HepG2 (cell line): Measurements from ENCODE around the gene FMR1. TPM values are rescaled to one million over a fixed set of nuclear protein-coding genes. Genes with fewer than 3 reads are reported as not detected.

Experiments used
- ATAC-seq: fragments of 200-7000 bp; cut with Tn5 transposase; 3 replicates; pipeline ENCODE4 v1.9.1; 2020; ENCODE audit warnings: mild to moderate bottlenecking, moderate library complexity
- BruUV-seq: library from RNA; stranded (reverse); fragments of 400-500 nt; replicated peaks from 2 replicates; lab custom pipeline; 2021; lab: Mats Ljungman, UMichigan
- CTCF ChIA-PET: fragments of 300-600 bp; formaldehyde crosslinking; extraction: SDS; loops from one replicate; lab custom pipeline; 2021; ENCODE audit warnings: low total read pairs, inconsistent platforms, low intra/inter-chr PET ratio; lab: Yijun Ruan, JAX
- POLR2A ChIA-PET: fragments of 350-600 bp; sonication (Branson Sonifier 250); formaldehyde crosslinking; loops from one replicate; lab custom pipeline; 2020; ENCODE audit warnings: antibody characterized with exemption, inconsistent platforms; lab: Yijun Ruan, JAX
- DNase-seq: peaks from one replicate; pipeline ENCODE4 v3.0.0-alpha.2; 2015; ENCODE audit warnings: low spot score
- FAIRE-seq: peaks from 3 replicates; lab custom pipeline; 2011; peaks lifted over from hg19 to GRCh38; lab: Jason Lieb, UNC
- H2AFZ ChIP-seq: one replicate; pipeline ENCODE4 v1.6.1; 2011; ENCODE audit warnings: low read length, inconsistent platforms
- H3K27ac ChIP-seq: fragments of 300-600 bp; 3 replicates; pipeline ENCODE4 v1.8.0; 2011; ENCODE audit warnings: mixed run types, mild to moderate bottlenecking, mixed read lengths, low read length, inconsistent platforms; ENCODE audit not compliant: insufficient read depth; ENCODE audit errors: extremely low read length
- H3K27me3 ChIP-seq, 2 experiments: fragments of 200-600 bp in 1 of 2; 2 replicates in 1 of 2; 3 replicates in 1 of 2; pipeline versions ENCODE4 v1.6.0 to v1.8.0; 2011; ENCODE audit warnings: low read length in 2 of 2, mild to moderate bottlenecking in 2 of 2, moderate library complexity in 2 of 2, inconsistent platforms in 1 of 2; ENCODE audit not compliant: insufficient read depth in 2 of 2, control insufficient read depth in 1 of 2
- H3K36me3 ChIP-seq, 2 experiments: fragments of 200-600 bp in 1 of 2; replicated peaks in 1 of 2; 2 replicates in 1 of 2; 3 replicates in 1 of 2; pipeline versions ENCODE4 v1.5.1 to v1.8.0; 2011; ENCODE audit warnings: low read length in 2 of 2, inconsistent platforms in 1 of 2; ENCODE audit not compliant: insufficient read depth in 2 of 2, control insufficient read depth in 1 of 2
- H3K4me1 ChIP-seq: 2 replicates; pipeline ENCODE4 v1.5.1; 2012; ENCODE audit warnings: low read length, inconsistent platforms; ENCODE audit not compliant: insufficient read depth
- H3K4me2 ChIP-seq: 2 replicates; pipeline ENCODE4 v1.6.0; 2011; ENCODE audit warnings: low read depth, low read length, inconsistent platforms
- H3K4me3 ChIP-seq, 3 experiments: fragments of 200-600 bp in 1 of 3; sonication (generic), shearing (Covaris generic) in 1 of 3; replicated peaks in 1 of 3; 2 replicates each; pipeline ENCODE4 v1.5.1; 2011 to 2016; ENCODE audit warnings: low read length in 3 of 3, inconsistent platforms in 2 of 3, low read depth in 2 of 3, mild to moderate bottlenecking in 2 of 3, control low read depth in 1 of 3, mixed read lengths in 1 of 3; ENCODE audit not compliant: insufficient read depth in 1 of 3
- H3K79me2 ChIP-seq: one replicate; pipeline ENCODE4 v1.6.1; 2011; ENCODE audit warnings: low read length, inconsistent platforms; ENCODE audit not compliant: insufficient read depth
- H3K9ac ChIP-seq: 2 replicates; pipeline ENCODE4 v1.6.0; 2011; ENCODE audit warnings: mild to moderate bottlenecking, low read depth, low read length, inconsistent platforms; ENCODE audit not compliant: insufficient read depth
- H3K9me3 ChIP-seq: 2 replicates; pipeline ENCODE4 v1.5.1; 2012; ENCODE audit warnings: mild to moderate bottlenecking, low read length
- H4K20me1 ChIP-seq: 2 replicates; pipeline ENCODE4 v1.6.0; 2011; ENCODE audit warnings: inconsistent platforms, mild to moderate bottlenecking, low read length, moderate library complexity; ENCODE audit not compliant: insufficient read depth
- BCL6 ChIP-seq: IDR thresholded peaks from 2 replicates; pipeline ENCODE4 v1.6.1; 2016; ENCODE audit warnings: missing genetic modification reagents, missing compliant biosample characterization
- IRX3 ChIP-seq: sonication (generic); formaldehyde crosslinking; IDR thresholded peaks from 2 replicates; pipeline ENCODE4 v1.8.1; 2023; ENCODE audit warnings: mild to moderate bottlenecking, low read depth, missing genetic modification reagents, borderline replicate concordance
- PAX8 ChIP-seq: sonication (generic); formaldehyde crosslinking; IDR thresholded peaks from 2 replicates; pipeline ENCODE4 v1.8.0; 2022; ENCODE audit warnings: mild to moderate bottlenecking, missing genetic modification reagents, borderline replicate concordance
- SAFB2 ChIP-seq: sonication (generic); formaldehyde crosslinking; IDR thresholded peaks from 2 replicates; pipeline ENCODE4 v1.5.1; 2020; ENCODE audit warnings: missing genetic modification reagents, low read depth, mild to moderate bottlenecking, borderline replicate concordance
- SMAD3 ChIP-seq: sonication (generic); formaldehyde crosslinking; IDR thresholded peaks from 2 replicates; pipeline ENCODE4 v1.4.0; 2020; ENCODE audit warnings: missing genetic modification reagents
- TARDBP ChIP-seq: sonication (generic); formaldehyde crosslinking; IDR thresholded peaks from 2 replicates; pipeline ENCODE4 v1.8.0; 2022; ENCODE audit warnings: mild to moderate bottlenecking, missing genetic modification reagents
- THYN1 ChIP-seq: sonication (generic); formaldehyde crosslinking; IDR thresholded peaks from 2 replicates; pipeline ENCODE4 v1.8.1; 2023; ENCODE audit warnings: low read depth, mild to moderate bottlenecking, moderate library complexity, missing genetic modification reagents, borderline replicate concordance
- ZNF180 ChIP-seq: sonication (generic); formaldehyde crosslinking; IDR thresholded peaks from 2 replicates; pipeline ENCODE4 v1.4.0; 2020; ENCODE audit warnings: low read depth, missing genetic modification reagents, borderline replicate concordance
- ZNF546 ChIP-seq: sonication (generic); formaldehyde crosslinking; conservative IDR thresholded peaks from 2 replicates; pipeline ENCODE4 v1.8.1; 2023; ENCODE audit warnings: mild to moderate bottlenecking, missing genetic modification reagents
- ZNF749 ChIP-seq: sonication (generic); formaldehyde crosslinking; IDR thresholded peaks from 2 replicates; pipeline ENCODE4 v1.8.0; 2022; ENCODE audit warnings: mild to moderate bottlenecking, missing genetic modification reagents, moderate library complexity, borderline replicate concordance
- WGBS: methylation state at CpG from one replicate; pipeline ENCODE4 v1.1.6; 2017; ENCODE audit warnings: low lambda C conversion rate; 5-methylcytosine and 5-hydroxymethylcytosine counted together
- in situ Hi-C: cut with HindIII; loops from 2 replicates; pipeline ENCODE4 v1.10.0; 2017; ENCODE audit warnings: low pct_unique_long_range_greater_than_20kb; ENCODE audit not compliant: extremely low pct_ligation_motif_present
- intact Hi-C: fragments of 100-400 bp; cut with micrococcal nuclease; formaldehyde crosslinking; loops from one replicate; pipeline ENCODE4 v1.10.0; 2022; ENCODE audit not compliant: unreplicated experiment
- polyA plus RNA-seq, 8 experiments: library from polyadenylated mRNA; depleted of rRNA in 3 of 8; stranded (reverse) in 7 of 8; unstranded in 1 of 8; fragments of >200 nt; fragmentation: Illumina TruSeq in 4 of 8; extraction: Trizol in 4 of 8; gene quantifications; 2 replicates each; pipeline versions ENCODE4 v1.2.1 to v1.2.3, GENCODE V29; 2011 to 2016; ENCODE audit warnings: low read depth in 4 of 8, missing spikeins in 1 of 8, mixed read lengths in 1 of 8; ENCODE audit not compliant: insufficient read depth in 1 of 8
- total RNA-seq, 5 experiments: library from RNA; depleted of rRNA; stranded (reverse); fragments of >200 nt; fragmentation: Illumina TruSeq; extraction: Trizol; gene quantifications; 2 replicates each; pipeline ENCODE4 v1.2.3, GENCODE V29; 2016; ENCODE audit warnings: low read depth in 1 of 5
- TF ChIP-seq, protein P1 (sequence below): sonication (generic); formaldehyde crosslinking; IDR thresholded peaks from 2 replicates; pipeline ENCODE4 v1.5.1; 2020; ENCODE audit warnings: missing genetic modification reagents, mild to moderate bottlenecking, borderline replicate concordance
- TF ChIP-seq, protein P2 (sequence below): sonication (generic); formaldehyde crosslinking; IDR thresholded peaks from 2 replicates; pipeline ENCODE4 v1.8.1; 2022; ENCODE audit warnings: mild to moderate bottlenecking, missing genetic modification reagents
- TF ChIP-seq, protein P3 (sequence below): sonication (generic); formaldehyde crosslinking; IDR thresholded peaks from 2 replicates; pipeline ENCODE4 v1.8.1; 2023; ENCODE audit warnings: mild to moderate bottlenecking, missing genetic modification reagents

The FMR1 gene
- total and polyA plus RNA-seq, 2 of the 13 experiments (the other 11 are each of a cell fraction or from before 2014, with no cell fraction given): 27.8 to 49.6 TPM

DNA sequence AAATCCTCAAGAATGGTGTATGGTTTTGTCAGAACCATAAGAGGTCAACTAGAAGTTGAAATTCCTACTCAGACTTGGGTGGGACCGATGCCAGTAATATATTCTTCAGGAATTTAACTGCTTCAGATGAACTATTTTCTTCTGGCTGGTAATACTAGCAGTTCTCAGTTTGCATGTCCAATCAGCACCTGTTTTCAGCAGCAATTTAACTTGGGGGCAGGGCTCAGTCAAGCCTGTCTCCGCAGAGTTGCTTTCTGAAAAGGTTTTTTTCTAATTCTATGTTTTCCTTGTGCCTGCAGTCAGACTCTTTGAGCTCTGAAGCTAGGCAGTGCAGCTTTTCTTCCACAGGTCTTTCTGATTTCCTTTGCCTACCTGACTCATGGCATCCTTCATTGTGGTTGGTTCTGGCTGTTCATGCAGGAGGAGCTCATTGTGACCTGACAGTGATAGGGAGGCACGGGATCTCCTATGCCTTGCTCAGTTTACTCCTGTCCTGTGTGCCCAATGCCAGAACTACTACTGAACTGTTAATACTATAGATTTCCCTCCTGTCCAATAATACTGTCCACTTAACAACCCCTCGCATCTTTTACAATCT is 17.3 kb upstream of the FMR1 start (continued):
- TF ChIP-seq, protein P1, sequence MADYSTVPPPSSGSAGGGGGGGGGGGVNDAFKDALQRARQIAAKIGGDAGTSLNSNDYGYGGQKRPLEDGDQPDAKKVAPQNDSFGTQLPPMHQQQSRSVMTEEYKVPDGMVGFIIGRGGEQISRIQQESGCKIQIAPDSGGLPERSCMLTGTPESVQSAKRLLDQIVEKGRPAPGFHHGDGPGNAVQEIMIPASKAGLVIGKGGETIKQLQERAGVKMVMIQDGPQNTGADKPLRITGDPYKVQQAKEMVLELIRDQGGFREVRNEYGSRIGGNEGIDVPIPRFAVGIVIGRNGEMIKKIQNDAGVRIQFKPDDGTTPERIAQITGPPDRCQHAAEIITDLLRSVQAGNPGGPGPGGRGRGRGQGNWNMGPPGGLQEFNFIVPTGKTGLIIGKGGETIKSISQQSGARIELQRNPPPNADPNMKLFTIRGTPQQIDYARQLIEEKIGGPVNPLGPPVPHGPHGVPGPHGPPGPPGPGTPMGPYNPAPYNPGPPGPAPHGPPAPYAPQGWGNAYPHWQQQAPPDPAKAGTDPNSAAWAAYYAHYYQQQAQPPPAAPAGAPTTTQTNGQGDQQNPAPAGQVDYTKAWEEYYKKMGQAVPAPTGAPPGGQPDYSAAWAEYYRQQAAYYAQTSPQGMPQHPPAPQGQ (CRISPR knock-in tag): no peak
- TF ChIP-seq, protein P2, sequence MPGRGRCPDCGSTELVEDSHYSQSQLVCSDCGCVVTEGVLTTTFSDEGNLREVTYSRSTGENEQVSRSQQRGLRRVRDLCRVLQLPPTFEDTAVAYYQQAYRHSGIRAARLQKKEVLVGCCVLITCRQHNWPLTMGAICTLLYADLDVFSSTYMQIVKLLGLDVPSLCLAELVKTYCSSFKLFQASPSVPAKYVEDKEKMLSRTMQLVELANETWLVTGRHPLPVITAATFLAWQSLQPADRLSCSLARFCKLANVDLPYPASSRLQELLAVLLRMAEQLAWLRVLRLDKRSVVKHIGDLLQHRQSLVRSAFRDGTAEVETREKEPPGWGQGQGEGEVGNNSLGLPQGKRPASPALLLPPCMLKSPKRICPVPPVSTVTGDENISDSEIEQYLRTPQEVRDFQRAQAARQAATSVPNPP: no peak
- no peak for TF ChIP-seq ZNF749 (CRISPR knock-in tag)

DNA sequence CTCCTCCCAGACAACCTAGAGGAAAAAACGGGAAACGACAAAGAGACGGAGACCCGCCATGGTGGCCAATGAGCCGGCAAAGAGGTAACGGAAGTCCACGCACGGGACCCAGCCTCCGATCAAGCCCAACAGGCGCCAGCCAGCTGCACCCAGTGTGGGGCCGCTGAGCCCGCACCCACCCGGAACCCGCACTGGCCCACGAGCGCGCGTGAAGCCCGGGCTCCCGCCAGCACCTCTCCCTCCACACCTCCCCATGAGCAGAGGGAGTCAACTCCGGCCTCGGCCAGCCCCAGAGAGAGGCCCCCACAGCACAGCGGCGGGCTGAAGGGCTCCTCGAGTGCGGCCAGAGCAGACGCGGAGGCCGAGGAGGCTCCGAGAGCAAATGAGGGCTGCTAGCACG is 14.6 kb upstream of the FMR1 start:
- TF ChIP-seq PAX8 (CRISPR knock-in tag): no peak
- no peak for TF ChIP-seq SMAD3 (CRISPR knock-in tag)
- TF ChIP-seq TARDBP (CRISPR knock-in tag): no peak
- TF ChIP-seq BCL6 (CRISPR knock-in tag): no peak
- TF ChIP-seq ZNF180 (CRISPR knock-in tag): no peak
- no peak for TF ChIP-seq ZNF546
- TF ChIP-seq, protein P3, sequence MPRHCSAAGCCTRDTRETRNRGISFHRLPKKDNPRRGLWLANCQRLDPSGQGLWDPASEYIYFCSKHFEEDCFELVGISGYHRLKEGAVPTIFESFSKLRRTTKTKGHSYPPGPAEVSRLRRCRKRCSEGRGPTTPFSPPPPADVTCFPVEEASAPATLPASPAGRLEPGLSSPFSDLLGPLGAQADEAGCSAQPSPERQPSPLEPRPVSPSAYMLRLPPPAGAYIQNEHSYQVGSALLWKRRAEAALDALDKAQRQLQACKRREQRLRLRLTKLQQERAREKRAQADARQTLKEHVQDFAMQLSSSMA: no peak
- no peak for TF ChIP-seq THYN1 (CRISPR knock-in tag)
- TF ChIP-seq SAFB2: no peak
- no peak for TF ChIP-seq IRX3 (CRISPR knock-in tag)
- Histone ChIP-seq H3K9me3 (no peaks in the 10 kb centered on the region), H2AFZ (no peak overlapping the region), H3K36me3 (no peaks in the 10 kb centered on the region), H3K27me3 (no peaks in the 10 kb centered on the region), H3K4me1 (peaks cover 45% of the 10 kb centered on the region), H3K27ac (no peak overlapping the region), H3K9ac (no peak overlapping the region), H3K4me3 (no peak overlapping the region), H3K79me2 (no peaks in the 10 kb centered on the region), H3K4me2 (no peak overlapping the region), H4K20me1 (no peaks in the 10 kb centered on the region)
- DNase-seq (no peak), ATAC-seq (no peak), FAIRE-seq (no peak)
- ChIA-PET POLR2A (no interaction called here), CTCF (no interaction called here)
- WGBS: 100% methylated on average over 2 of the region's 31 CpGs
- BruUV-seq: no TSS peak
- in situ Hi-C loops (no loop called here), intact Hi-C loops (no loop called here)
